ENCODE measurements around the gene GAGE13. TPM values are rescaled to one million over a fixed set of nuclear protein-coding genes. Genes with fewer than 3 reads are reported as not detected.

Gene GAGE13
- total RNA-seq, 1 experiment from 2014 or later: not detected

DNA sequence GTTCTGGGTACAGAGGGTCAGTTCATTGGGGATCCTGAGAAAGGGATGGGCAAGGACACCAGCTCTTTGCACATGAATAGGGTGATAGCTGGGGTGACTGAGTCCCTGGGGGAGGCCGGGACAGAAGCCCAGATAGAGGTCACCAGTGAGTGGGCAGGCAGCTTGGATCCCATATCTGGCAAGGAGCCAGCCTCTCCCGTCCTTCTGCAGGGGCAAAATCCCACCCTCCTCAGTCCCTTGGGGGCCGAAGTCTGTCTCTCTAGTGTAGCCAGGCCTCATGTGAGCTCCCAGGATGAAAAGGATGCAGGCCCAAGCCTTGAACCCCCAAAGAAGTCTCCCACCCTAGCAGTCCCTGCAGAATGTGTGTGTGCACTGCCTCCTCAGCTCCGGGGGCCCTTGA, 44.8 kb upstream of the GAGE13 start:
- H3K27me3 ChIP-seq (ENCODE audit: insufficient read depth, low read depth): no peaks in the 10 kb centered on the region
- no peak for TF ChIP-seq EZH2 (IDR thresholded peaks at IDR 0.05; ENCODE audit: low read depth)
- TF ChIP-seq, protein P1, sequence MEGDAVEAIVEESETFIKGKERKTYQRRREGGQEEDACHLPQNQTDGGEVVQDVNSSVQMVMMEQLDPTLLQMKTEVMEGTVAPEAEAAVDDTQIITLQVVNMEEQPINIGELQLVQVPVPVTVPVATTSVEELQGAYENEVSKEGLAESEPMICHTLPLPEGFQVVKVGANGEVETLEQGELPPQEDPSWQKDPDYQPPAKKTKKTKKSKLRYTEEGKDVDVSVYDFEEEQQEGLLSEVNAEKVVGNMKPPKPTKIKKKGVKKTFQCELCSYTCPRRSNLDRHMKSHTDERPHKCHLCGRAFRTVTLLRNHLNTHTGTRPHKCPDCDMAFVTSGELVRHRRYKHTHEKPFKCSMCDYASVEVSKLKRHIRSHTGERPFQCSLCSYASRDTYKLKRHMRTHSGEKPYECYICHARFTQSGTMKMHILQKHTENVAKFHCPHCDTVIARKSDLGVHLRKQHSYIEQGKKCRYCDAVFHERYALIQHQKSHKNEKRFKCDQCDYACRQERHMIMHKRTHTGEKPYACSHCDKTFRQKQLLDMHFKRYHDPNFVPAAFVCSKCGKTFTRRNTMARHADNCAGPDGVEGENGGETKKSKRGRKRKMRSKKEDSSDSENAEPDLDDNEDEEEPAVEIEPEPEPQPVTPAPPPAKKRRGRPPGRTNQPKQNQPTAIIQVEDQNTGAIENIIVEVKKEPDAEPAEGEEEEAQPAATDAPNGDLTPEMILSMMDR (conservative IDR thresholded peaks at IDR 0.05): no peak
- no peaks in the 10 kb centered on the region for H3F3A ChIP-seq (ENCODE audit: insufficient read depth, low read depth)
- intact Hi-C loops (cut with micrococcal nuclease; ENCODE audit: unreplicated experiment): no loop called here
- no peaks in the 10 kb centered on the region for H3K9me3 ChIP-seq (ENCODE audit: insufficient read depth, low read depth)
- no peaks in the 10 kb centered on the region for H3K79me2 ChIP-seq (ENCODE audit: low read depth)
- CTCF ChIA-PET: no interaction called here
- H3K4me1 ChIP-seq (replicated peaks; ENCODE audit: insufficient read depth): no peaks in the 10 kb centered on the region
- H3K9me2 ChIP-seq (ENCODE audit: insufficient read depth): no peaks in the 10 kb centered on the region
- no TSS peak for BruUV-seq (replicated peaks)
- DNase-seq: no peak
- H2AFZ ChIP-seq: no peak overlapping the region
- no peaks in the 10 kb centered on the region for H4K20me1 ChIP-seq (ENCODE audit: insufficient read depth)
- POLR2A ChIA-PET (ENCODE audit: unreplicated experiment): no interaction called here
- no peaks in the 10 kb centered on the region for H3K36me3 ChIP-seq (ENCODE audit: low read depth)
- H3K4me2 ChIP-seq: no peak overlapping the region
- H3K4me3 ChIP-seq: no peak overlapping the region
- H3K27ac ChIP-seq: no peak overlapping the region

DNA sequence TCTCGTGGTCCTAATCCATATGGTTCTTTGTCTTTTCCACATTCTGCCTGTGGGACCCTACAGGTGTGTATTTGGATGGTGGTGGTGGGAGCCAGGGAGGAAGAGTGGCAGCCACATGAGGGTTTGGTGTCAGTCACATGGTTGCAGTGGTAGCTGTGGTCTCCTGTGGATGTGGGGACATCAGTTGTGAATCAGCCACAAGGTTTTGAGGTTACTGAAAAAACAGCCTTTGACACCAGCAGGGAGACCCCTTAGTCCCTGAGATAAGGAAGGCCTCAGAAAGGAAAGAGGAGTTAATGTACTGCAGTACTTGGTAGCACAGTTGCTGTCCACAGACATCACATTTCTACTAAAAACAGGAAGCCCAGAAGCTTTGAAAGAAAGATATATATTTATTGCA, 43.7 kb upstream of the GAGE13 start:
- Histone ChIP-seq H3K9me2 (ENCODE audit: insufficient read depth) (no peaks in the 10 kb centered on the region), H3K27ac (no peak overlapping the region), H3K79me2 (ENCODE audit: low read depth) (no peaks in the 10 kb centered on the region), H3K4me3 (no peak overlapping the region), H3K27me3 (ENCODE audit: insufficient read depth, low read depth) (no peaks in the 10 kb centered on the region), H4K20me1 (ENCODE audit: insufficient read depth) (no peaks in the 10 kb centered on the region), H3K36me3 (ENCODE audit: low read depth) (no peaks in the 10 kb centered on the region), H2AFZ (no peak overlapping the region), H3K4me2 (no peak overlapping the region), H3K4me1 (replicated peaks; ENCODE audit: insufficient read depth) (no peaks in the 10 kb centered on the region), H3F3A (ENCODE audit: insufficient read depth, low read depth) (no peaks in the 10 kb centered on the region), H3K9me3 (ENCODE audit: insufficient read depth, low read depth) (no peaks in the 10 kb centered on the region)
- CTCF ChIA-PET: no interaction called here
- BruUV-seq (replicated peaks): no TSS peak
- intact Hi-C loops (cut with micrococcal nuclease; ENCODE audit: unreplicated experiment): no loop called here
- TF ChIP-seq, protein P1 (conservative IDR thresholded peaks at IDR 0.05): no peak
- TF ChIP-seq EZH2 (IDR thresholded peaks at IDR 0.05; ENCODE audit: low read depth): no peak
- POLR2A ChIA-PET (ENCODE audit: unreplicated experiment): no interaction called here
- DNase-seq: no peak

DNA sequence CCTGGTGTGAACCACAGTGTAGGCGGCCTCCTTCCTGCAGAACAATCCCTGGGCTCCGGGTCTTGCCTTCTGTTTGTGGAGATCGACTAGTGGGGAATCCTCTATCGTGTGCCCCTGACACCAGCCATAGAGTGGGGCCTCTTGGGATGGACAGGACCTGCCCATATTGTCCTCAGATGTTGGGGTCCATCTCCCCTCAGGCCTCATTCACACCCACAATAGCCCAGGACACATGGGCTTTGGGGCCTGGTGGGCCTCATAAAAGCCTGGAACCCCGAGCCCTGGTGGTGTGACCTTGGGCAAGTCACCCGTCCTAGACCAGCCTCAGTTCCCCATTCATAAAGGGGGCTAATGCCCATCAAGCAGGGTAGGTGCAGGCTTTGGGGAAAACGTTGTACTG, 41.2 kb upstream of the GAGE13 start:
- ChIA-PET CTCF (no interaction called here), POLR2A (ENCODE audit: unreplicated experiment) (no interaction called here)
- no peak overlapping the region for H3K4me2 ChIP-seq
- H3K4me3 ChIP-seq: no peak overlapping the region
- no peaks in the 10 kb centered on the region for H3K36me3 ChIP-seq (ENCODE audit: low read depth)
- no TSS peak for BruUV-seq (replicated peaks)
- H3K27me3 ChIP-seq (ENCODE audit: insufficient read depth, low read depth): no peaks in the 10 kb centered on the region
- H3K4me1 ChIP-seq (replicated peaks; ENCODE audit: insufficient read depth): no peaks in the 10 kb centered on the region
- TF ChIP-seq, protein P1 (conservative IDR thresholded peaks at IDR 0.05): no peak
- no peak for TF ChIP-seq EZH2 (IDR thresholded peaks at IDR 0.05; ENCODE audit: low read depth)
- no peaks in the 10 kb centered on the region for H3F3A ChIP-seq (ENCODE audit: insufficient read depth, low read depth)
- DNase-seq: no peak
- no peaks in the 10 kb centered on the region for H3K9me2 ChIP-seq (ENCODE audit: insufficient read depth)
- no peaks in the 10 kb centered on the region for H4K20me1 ChIP-seq (ENCODE audit: insufficient read depth)
- no peak overlapping the region for H2AFZ ChIP-seq
- intact Hi-C loops (cut with micrococcal nuclease; ENCODE audit: unreplicated experiment): loop anchor here (5.0 kb wide), 1 partner anchor 462 kb away; no protein-coding TSS in a partner anchor
- H3K79me2 ChIP-seq (ENCODE audit: low read depth): no peaks in the 10 kb centered on the region
- no peak overlapping the region for H3K27ac ChIP-seq
- H3K9me3 ChIP-seq (ENCODE audit: insufficient read depth, low read depth): no peaks in the 10 kb centered on the region
